HEK293T (cell line): ENCODE data around the gene CCDC127.

ENCODE experiments used
- CTCF ChIA-PET: fragments of 350-600 bp; formaldehyde crosslinking; extraction: SDS; loops from one replicate; lab custom pipeline; 2021; ENCODE audit warnings: antibody characterized with exemption, inconsistent platforms; lab: Yijun Ruan, JAX
- POLR2A ChIA-PET: fragments of 350-600 bp; formaldehyde crosslinking; extraction: SDS; loops from one replicate; lab custom pipeline; 2020; ENCODE audit warnings: antibody characterized with exemption, inconsistent platforms; lab: Yijun Ruan, JAX
- DNase-seq: peaks from one replicate; pipeline ENCODE4 v3.0.0; 2012; ENCODE audit warnings: mixed read lengths; ENCODE audit errors: extremely low spot score
- ARNT ChIP-seq: fragments of 450-650 bp; IDR thresholded peaks from 2 replicates; pipeline ENCODE4 v1.6.1; 2017; ENCODE audit warnings: mild to moderate bottlenecking
- BHLHE40 ChIP-seq: fragments of 450-650 bp; IDR thresholded peaks from 2 replicates; pipeline ENCODE4 v1.6.1; 2016; ENCODE audit warnings: mild to moderate bottlenecking, moderate library complexity, borderline replicate concordance
- CTBP1 ChIP-seq: fragments of 450-650 bp; IDR thresholded peaks from 2 replicates; pipeline ENCODE4 v1.6.1; 2016; ENCODE audit warnings: borderline replicate concordance
- ELF4 ChIP-seq: fragments of 450-650 bp; IDR thresholded peaks from 2 replicates; pipeline ENCODE4 v1.6.1; 2017; ENCODE audit warnings: antibody characterized with exemption
- FOXA1 ChIP-seq: fragments of 450-650 bp; IDR thresholded peaks from 2 replicates; pipeline ENCODE4 v1.6.1; 2016; ENCODE audit warnings: mild to moderate bottlenecking
- FOXK2 ChIP-seq: fragments of 450-650 bp; IDR thresholded peaks from 2 replicates; pipeline ENCODE4 v1.6.1; 2016; ENCODE audit warnings: mild to moderate bottlenecking
- FOXM1 ChIP-seq: fragments of 450-650 bp; IDR thresholded peaks from 2 replicates; pipeline ENCODE4 v1.6.1; 2017; ENCODE audit warnings: mild to moderate bottlenecking, borderline replicate concordance
- HDGF ChIP-seq: fragments of 450-650 bp; IDR thresholded peaks from 2 replicates; pipeline ENCODE4 v1.6.1; 2017; ENCODE audit warnings: antibody characterized with exemption, borderline replicate concordance
- L3MBTL2 ChIP-seq: fragments of 450-650 bp; conservative IDR thresholded peaks from 2 replicates; pipeline ENCODE4 v1.6.1; 2016; ENCODE audit warnings: mild to moderate bottlenecking
- LEF1 ChIP-seq: fragments of 450-650 bp; IDR thresholded peaks from 2 replicates; pipeline ENCODE4 v1.6.1; 2017; ENCODE audit warnings: mild to moderate bottlenecking, borderline replicate concordance
- NFRKB ChIP-seq: fragments of 450-650 bp; IDR thresholded peaks from 2 replicates; pipeline ENCODE4 v1.6.1; 2016; ENCODE audit warnings: mild to moderate bottlenecking, moderate library complexity
- PKNOX1 ChIP-seq: fragments of 450-650 bp; IDR thresholded peaks from 2 replicates; pipeline ENCODE4 v1.6.1; 2016
- SP1 ChIP-seq: fragments of 450-650 bp; IDR thresholded peaks from 2 replicates; pipeline ENCODE4 v1.6.1; 2017
- SUZ12 ChIP-seq: fragments of 450-650 bp; IDR thresholded peaks from 2 replicates; pipeline ENCODE4 v1.6.1; 2016; ENCODE audit warnings: mild to moderate bottlenecking
- TARDBP ChIP-seq: fragments of 450-650 bp; IDR thresholded peaks from 2 replicates; pipeline ENCODE4 v1.6.1; 2016
- ZNF384 ChIP-seq: fragments of 450-650 bp; IDR thresholded peaks from 2 replicates; pipeline ENCODE4 v1.6.1; 2016

The CCDC127 gene

GRCh38 chr5:178110-178509, 39.8 kb downstream of the CCDC127 start:
- CTCF ChIA-PET: interaction anchor here (0.7 kb wide), 1 partner anchor 100 kb away, joined by 3 read pairs; no protein-coding TSS in a partner anchor
- DNase-seq: no peak
- POLR2A ChIA-PET: no interaction called here
- TF ChIP-seq NFRKB: no peak
- no peak for TF ChIP-seq ZNF384
- TF ChIP-seq ARNT: no peak
- TF ChIP-seq HDGF: no peak
- TF ChIP-seq TARDBP: no peak
- TF ChIP-seq FOXK2: no peak

DNA sequence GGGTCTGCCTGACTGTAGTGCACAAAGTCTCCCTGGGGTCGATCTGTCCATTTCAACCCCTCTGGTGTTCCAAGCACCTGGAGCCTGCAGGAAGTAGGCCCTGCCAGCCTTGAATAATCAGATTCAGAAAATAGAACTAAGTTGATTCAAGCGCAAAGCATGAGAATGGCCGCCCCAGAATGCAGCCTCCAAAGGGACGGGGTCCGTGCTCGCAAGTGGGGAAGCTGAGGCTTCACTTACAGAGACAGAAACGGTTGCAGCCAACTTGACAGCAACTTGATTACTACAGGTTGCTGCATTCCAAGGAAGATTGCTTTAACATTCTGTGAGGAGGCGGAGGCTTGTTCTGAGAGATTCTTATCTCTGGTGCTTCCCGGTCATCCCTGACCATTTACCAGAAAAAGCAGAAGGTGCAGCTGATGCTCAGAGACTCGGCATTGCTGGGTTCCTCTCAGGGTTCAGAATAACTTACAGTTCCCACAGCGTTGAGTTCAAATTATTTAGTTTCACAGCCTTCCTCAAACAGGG, 41.6 kb downstream of the CCDC127 start:
- POLR2A ChIA-PET: no interaction called here

GRCh38 chr5:174876-175465, 43.0 kb downstream of the CCDC127 start:
- ChIA-PET POLR2A (no interaction called here), CTCF (interaction anchor here (1.9 kb wide), 1 partner anchor 14 kb away, joined by 6 read pairs; no protein-coding TSS in a partner anchor)
- TF ChIP-seq ELF4: no peak
- no peak for TF ChIP-seq ARNT
- TF ChIP-seq BHLHE40: no peak
- TF ChIP-seq HDGF: no peak
- TF ChIP-seq FOXK2: no peak
- TF ChIP-seq PKNOX1: no peak
- DNase-seq: no peak

More for the DNA sequence above, 41.6 kb downstream of the CCDC127 start:
- TF ChIP-seq NFRKB (no peak), SP1 (no peak), ARNT (no peak)
- no peak for DNase-seq
- CTCF ChIA-PET: no interaction called here

- CTCF ChIA-PET: interaction anchor here (1.9 kb wide), 1 partner anchor 14 kb away, joined by 6 read pairs; no protein-coding TSS in a partner anchor
- DNase-seq: no peak
- POLR2A ChIA-PET: interaction anchor here (1.0 kb wide), 1 partner anchor 44 kb away, joined by 3 read pairs; the partner anchor contains the start of genes CCDC127 and SDHA
- TF ChIP-seq FOXK2: no peak
- no peak for TF ChIP-seq ZNF384
- no peak for TF ChIP-seq ARNT
- TF ChIP-seq L3MBTL2: no peak
- TF ChIP-seq SP1: no peak
- TF ChIP-seq ELF4: no peak
- no peak for TF ChIP-seq SUZ12
- TF ChIP-seq LEF1: no peak
- TF ChIP-seq HDGF: no peak
- TF ChIP-seq PKNOX1: no peak
- no peak for TF ChIP-seq FOXA1
- no peak for TF ChIP-seq TARDBP
- no peak for TF ChIP-seq CTBP1
- no peak for TF ChIP-seq FOXM1
Measured at GRCh38 chr5:174291-174600, 43.7 kb downstream of the CCDC127 start.

- ChIA-PET POLR2A (interaction anchor here (1.0 kb wide), 1 partner anchor 45 kb away, joined by 3 read pairs; the partner anchor contains the start of genes CCDC127 and SDHA), CTCF (interaction anchor here (1.9 kb wide), 1 partner anchor 15 kb away, joined by 6 read pairs; no protein-coding TSS in a partner anchor)
- no peak for DNase-seq
- TF ChIP-seq ARNT (no peak), PKNOX1 (no peak), NFRKB (no peak), ZNF384 (no peak), HDGF (no peak), BHLHE40 (no peak)
Measured at GRCh38 chr5:173392-174290, 44.3 kb downstream of the CCDC127 start.

DNA sequence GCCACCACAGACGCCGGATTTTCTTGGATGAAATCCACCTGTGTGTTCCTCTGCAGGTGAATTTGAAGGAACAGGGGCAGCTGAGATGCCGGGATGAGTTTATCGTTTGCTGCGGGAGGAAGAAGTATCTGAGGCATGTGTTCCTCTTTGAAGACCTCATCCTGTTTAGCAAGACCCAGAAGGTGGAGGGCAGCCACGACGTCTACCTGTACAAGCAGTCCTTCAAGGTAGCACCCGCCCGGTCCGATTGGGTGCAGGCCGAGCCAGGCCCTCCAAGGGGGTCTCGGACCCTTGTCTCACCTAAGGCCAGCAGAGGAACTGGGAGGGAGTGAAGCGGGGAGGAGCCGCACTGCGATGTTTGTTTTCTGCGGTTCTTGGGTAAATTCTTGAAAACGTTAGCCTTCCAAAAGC, 45.1 kb downstream of the CCDC127 start:
- POLR2A ChIA-PET: no interaction called here

More for the DNA sequence above, 45.1 kb downstream of the CCDC127 start:
- TF ChIP-seq HDGF: no peak
- TF ChIP-seq ELF4: no peak
- TF ChIP-seq LEF1: no peak
- TF ChIP-seq FOXK2: no peak
- no peak for TF ChIP-seq ZNF384
- no peak for TF ChIP-seq FOXM1
- no peak for TF ChIP-seq ARNT
- no peak for DNase-seq
- CTCF ChIA-PET: no interaction called here
